Midbrain (tissue), 1 donor: Measurements from ENCODE around the gene ZNF646.

Experiments used
- DNase-seq: peaks from one replicate; lab custom pipeline; 2025; lab: John Stamatoyannopoulos, UW

ZNF646 gene

GRCh38 chr16:31108035-31108793, 34.0 kb downstream of the ZNF646 start, which contains the start of gene BCKDK:
TSS of gene BCKDK (plus strand) at chr16:31108386. CDS start at chr16:31109224, 838 bp downstream.
- peak; percentile 75 for DNase-seq

DNA sequence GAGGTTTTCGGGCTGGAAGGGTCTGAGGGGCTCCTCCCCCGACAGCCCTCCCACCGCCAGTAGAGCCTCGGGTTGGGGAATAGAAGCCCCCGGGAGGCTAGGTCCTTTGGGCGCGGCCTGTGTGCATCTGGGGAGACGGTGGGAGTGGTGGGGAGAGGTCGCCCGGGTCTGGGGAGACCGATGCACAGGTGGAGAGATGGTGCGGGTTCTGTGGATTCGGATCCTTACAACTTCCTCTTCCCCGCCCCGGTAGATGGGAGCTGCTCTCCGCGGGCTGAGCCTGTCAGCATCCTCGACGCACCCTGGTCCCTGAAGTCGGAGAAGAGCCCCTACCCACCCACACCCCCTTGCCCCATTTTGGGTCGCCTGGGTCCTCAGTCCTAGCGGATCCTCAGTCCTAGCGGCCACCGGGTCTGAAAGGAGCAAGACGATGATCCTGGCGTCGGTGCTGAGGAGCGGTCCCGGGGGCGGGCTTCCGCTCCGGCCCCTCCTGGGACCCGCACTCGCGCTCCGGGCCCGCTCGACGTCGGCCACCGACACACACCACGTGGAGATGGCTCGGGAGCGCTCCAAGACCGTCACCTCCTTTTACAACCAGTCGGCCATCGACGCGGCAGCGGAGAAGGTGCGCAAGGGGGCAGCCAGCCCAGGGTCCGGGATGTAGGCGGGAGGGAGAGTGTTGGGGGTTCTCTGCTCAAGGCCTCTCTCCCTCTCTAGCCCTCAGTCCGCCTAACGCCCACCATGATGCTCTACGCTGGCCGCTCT, 34.8 kb downstream of the ZNF646 start:
- DNase-seq = no peak

DNA sequence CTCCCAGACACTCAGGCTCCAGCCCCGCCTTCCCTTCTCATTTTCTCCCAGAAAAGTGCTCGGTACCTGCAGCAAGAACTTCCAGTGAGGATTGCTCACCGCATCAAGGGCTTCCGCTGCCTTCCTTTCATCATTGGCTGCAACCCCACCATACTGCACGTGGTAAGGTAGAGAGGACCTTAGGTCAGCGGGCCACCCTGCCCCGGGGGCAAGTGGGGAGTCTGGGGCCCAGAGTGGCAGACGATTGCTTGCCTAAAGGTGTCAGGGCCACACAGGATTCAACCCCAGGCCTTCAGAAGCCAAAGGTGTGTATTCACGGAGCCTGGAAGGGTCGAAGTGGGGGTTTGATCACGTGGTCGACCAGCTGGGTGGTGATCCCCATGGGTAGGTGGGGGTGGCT, 35.4 kb downstream of the ZNF646 start:
- DNase-seq = no peak

- DNase-seq = no peak
These were observed 36.1 kb downstream of the ZNF646 start for GRCh38 chr16:31110106-31111034.

GRCh38 chr16:31111881-31112466, 37.8 kb downstream of the ZNF646 start:
- no peak for DNase-seq

DNA sequence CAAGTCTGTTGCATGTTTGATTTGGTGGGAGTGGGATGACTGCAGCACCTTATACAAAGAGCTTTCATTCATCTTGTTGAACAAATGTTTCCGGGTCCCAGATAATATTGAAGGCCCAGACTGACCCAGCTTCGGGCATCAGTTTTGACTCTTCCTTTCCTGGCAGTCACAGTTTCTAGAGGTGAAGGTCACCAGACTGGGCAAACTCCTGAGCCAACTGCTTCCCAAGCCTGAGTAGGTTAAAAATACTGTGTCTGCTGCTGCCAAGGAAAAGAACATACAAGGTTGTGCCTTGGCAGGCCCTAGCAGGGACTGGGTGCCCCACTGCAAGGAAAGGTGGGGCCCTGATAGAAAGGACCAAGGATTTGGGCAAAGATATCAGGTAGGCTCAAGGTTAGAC, 38.5 kb downstream of the ZNF646 start:
- no peak for DNase-seq

- DNase-seq = peak; percentile 1
These were observed 39.2 kb downstream of the ZNF646 start for GRCh38 chr16:31113121-31114120.

GRCh38 chr16:31114468-31114867, 40.2 kb downstream of the ZNF646 start:
- DNase-seq = no peak

- peak; percentile 99 for DNase-seq
These were observed 43.4 kb downstream of the ZNF646 start, which contains the start of gene KAT8 for GRCh38 chr16:31117384-31118222. TSS of gene KAT8 (plus strand) at chr16:31117664. CDS start at chr16:31117682, 18 bp downstream.

DNA sequence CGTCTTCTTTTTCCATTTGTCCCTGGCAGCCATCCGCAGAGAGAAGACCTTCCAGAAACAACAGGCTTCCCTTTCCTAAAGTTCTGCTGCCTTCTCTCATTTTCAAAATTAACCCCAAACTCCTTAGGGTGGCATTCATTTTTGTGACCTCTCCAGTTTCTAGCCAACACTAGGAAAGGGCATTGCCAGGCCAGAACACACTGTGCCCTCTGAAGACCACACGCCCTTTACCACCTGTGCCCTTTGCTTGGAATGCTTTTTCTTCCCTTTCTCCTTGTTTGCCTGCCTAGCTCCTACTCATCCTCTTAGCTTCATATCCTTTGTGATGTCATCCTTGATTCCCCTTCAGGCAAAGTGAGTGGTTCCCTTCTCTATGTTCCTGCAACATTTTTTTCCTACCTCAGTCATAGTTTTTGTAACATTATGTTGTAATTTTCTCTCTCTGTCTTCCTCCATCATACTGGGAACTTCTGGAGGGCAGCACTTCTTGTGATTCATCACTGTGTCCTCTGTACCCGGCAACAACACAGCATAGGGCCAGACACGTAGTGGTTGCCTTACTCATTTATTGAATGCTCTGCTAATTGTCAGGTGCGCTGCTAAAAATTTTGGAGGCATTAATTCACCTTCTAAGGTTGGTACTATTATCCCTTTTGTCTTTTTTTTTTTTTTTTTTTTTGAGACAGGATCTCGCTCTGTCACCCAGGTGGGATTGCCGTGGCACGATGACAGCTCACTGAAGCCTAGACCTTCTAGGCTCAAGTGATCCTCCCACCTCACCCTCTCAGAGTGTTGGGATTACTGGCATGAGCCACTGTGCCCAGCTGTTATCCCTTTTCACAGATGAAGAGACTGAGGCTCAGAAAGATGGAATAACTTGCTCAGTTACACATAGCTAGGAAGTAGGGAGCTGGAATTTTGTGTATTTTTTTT, 44.3 kb downstream of the ZNF646 start:
- no peak for DNase-seq

- no peak for DNase-seq
These were observed 45.9 kb downstream of the ZNF646 start for GRCh38 chr16:31120129-31120528.

DNA sequence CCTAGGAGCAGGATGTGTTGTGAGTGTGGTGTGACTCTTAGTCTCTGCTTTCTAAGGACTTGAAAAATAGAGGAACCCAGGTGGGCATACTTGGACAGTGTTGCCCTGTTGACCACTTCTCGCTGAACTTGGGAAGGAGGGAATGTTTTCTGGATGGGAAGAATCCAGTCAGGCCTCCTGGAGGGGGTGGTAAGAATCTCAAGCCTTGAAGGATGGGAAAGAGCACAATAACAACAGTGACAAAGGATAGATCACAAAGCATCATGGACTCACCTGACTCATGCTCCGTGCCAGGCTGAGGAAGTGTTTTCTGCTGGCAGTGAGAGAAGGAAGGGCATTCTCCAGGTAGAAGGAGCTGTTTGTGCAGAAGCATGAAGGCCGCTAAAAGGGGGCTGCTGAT, 51.6 kb downstream of the ZNF646 start:
- no peak for DNase-seq

DNA sequence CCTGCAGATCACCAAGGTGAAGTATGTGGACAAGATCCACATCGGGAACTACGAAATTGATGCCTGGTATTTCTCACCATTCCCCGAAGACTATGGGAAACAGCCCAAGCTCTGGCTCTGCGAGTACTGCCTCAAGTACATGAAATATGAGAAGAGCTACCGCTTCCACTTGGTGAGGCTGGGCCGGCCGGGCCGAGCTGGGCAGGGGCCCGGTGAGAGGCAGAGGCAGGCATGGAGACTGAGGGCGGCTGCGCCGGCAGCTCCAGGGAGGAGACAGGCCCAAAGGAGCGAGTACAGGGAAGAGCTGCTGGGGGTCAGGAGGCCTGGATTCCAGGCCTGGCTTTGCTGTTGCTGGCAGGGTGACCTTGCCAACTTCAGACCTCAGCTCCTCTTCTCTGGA, 53.0 kb downstream of the ZNF646 start:
- no peak for DNase-seq

GRCh38 chr16:31128711-31129567, 54.7 kb downstream of the ZNF646 start:
- DNase-seq = peak; percentile 2

GRCh38 chr16:31129568-31130335, 55.5 kb downstream of the ZNF646 start:
- DNase-seq = peak; percentile 29

- DNase-seq = no peak
These were observed 56.2 kb downstream of the ZNF646 start for GRCh38 chr16:31130336-31130891.
